SK-N-SH (cell line): ENCODE measurements around the gene AFF3. TPM values are rescaled to one million over a fixed set of nuclear protein-coding genes. Genes with fewer than 3 reads are reported as not detected.

ENCODE experiments used
- CTCF ChIA-PET: fragments of 300-600, 350-600 bp; formaldehyde crosslinking; extraction: SDS; loops from one replicate; lab custom pipeline; 2021; lab: Yijun Ruan, JAX
- POLR2A ChIA-PET: fragments of 350-600 bp; sonication (Branson Sonifier 250); formaldehyde crosslinking; extraction: SDS; loops from one replicate; lab custom pipeline; 2020; ENCODE audit warnings: antibody characterized with exemption, inconsistent platforms; lab: Yijun Ruan, JAX
- DNase-seq: peaks from one replicate; pipeline ENCODE4 v3.0.0; 2012
- H2AFZ ChIP-seq: fragments of 200-600 bp; sonication (generic); 2 replicates; pipeline ENCODE4 v1.8.1; 2016; ENCODE audit warnings: antibody characterized with exemption, mild to moderate bottlenecking, low read depth
- H3F3A ChIP-seq: fragments of 200-600 bp; sonication (generic); replicated peaks from 2 replicates; pipeline ENCODE3; 2016; ENCODE audit warnings: antibody characterized with exemption, mild to moderate bottlenecking; ENCODE audit not compliant: insufficient read depth
- H3K27ac ChIP-seq, 2 experiments: fragments of 200-500 bp in 1 of 2; fragments of 200-600 bp in 1 of 2; sonication (Bioruptor generic) in 1 of 2; sonication (generic), shearing (Covaris generic) in 1 of 2; 2 replicates each; pipeline versions ENCODE4 v1.5.1 to v1.6.1; 2014 to 2016; ENCODE audit warnings: low read depth in 2 of 2, inconsistent platforms in 1 of 2, low read length in 1 of 2, mild to moderate bottlenecking in 1 of 2, mixed read lengths in 1 of 2
- H3K27me3 ChIP-seq: fragments of 200-600 bp; sonication (generic), shearing (Covaris generic); 2 replicates; pipeline ENCODE4 v1.6.1; 2016; ENCODE audit warnings: mixed run types; ENCODE audit not compliant: insufficient read depth
- H3K36me3 ChIP-seq, 2 experiments: fragments of 200-500 bp in 1 of 2; fragments of 200-600 bp in 1 of 2; sonication (Bioruptor generic) in 1 of 2; sonication (generic) in 1 of 2; replicated peaks in 1 of 2; 2 replicates each; pipeline versions ENCODE3 to v1.5.1; 2014 to 2016; ENCODE audit warnings: low read length in 1 of 2, mild to moderate bottlenecking in 1 of 2; ENCODE audit not compliant: insufficient read depth in 2 of 2, control insufficient read depth in 1 of 2
- H3K4me1 ChIP-seq, 2 experiments: fragments of 200-500 bp in 1 of 2; fragments of 200-600 bp in 1 of 2; sonication (Bioruptor generic) in 1 of 2; sonication (generic), shearing (Covaris generic) in 1 of 2; 2 replicates each; pipeline versions ENCODE4 v1.5.1 to v1.6.1; 2014 to 2016; ENCODE audit warnings: low read depth in 1 of 2, low read length in 1 of 2, mixed run types in 1 of 2; ENCODE audit not compliant: insufficient read depth in 2 of 2, control insufficient read depth in 1 of 2
- H3K4me2 ChIP-seq: fragments of 200-600 bp; sonication (generic), shearing (Covaris generic); 2 replicates; pipeline ENCODE4 v1.6.1; 2017; ENCODE audit warnings: mixed run types
- H3K4me3 ChIP-seq, 2 experiments: fragments of 200-500 bp in 1 of 2; fragments of 200-600 bp in 1 of 2; sonication (Bioruptor generic) in 1 of 2; sonication (generic), shearing (Covaris generic) in 1 of 2; 2 replicates each; pipeline versions ENCODE4 v1.5.1 to v1.8.1; 2014 to 2016; ENCODE audit warnings: low read depth in 2 of 2, inconsistent platforms in 1 of 2, low read length in 1 of 2, mild to moderate bottlenecking in 1 of 2, mixed read lengths in 1 of 2, moderate library complexity in 1 of 2
- H3K79me2 ChIP-seq: fragments of 200-600 bp; sonication (generic); 2 replicates; pipeline ENCODE4 v1.8.1; 2017; ENCODE audit warnings: mild to moderate bottlenecking; ENCODE audit not compliant: insufficient read depth
- H3K9ac ChIP-seq: fragments of 200-600 bp; sonication (generic); 2 replicates; pipeline ENCODE4 v1.6.1; 2017; ENCODE audit warnings: mixed run types
- H3K9me2 ChIP-seq: fragments of 200-600 bp; sonication (generic); 2 replicates; pipeline ENCODE4 v1.6.1; 2017; ENCODE audit warnings: mixed run types
- H3K9me3 ChIP-seq: fragments of 200-600 bp; sonication (generic); 2 replicates; pipeline ENCODE4 v1.6.1; 2017; ENCODE audit warnings: mixed run types, mild to moderate bottlenecking, moderate library complexity
- H4K20me1 ChIP-seq: fragments of 200-600 bp; sonication (generic); 2 replicates; pipeline ENCODE4 v1.6.1; 2017; ENCODE audit warnings: mild to moderate bottlenecking, mixed run types; ENCODE audit not compliant: insufficient read depth
- ELF1 ChIP-seq: IDR thresholded peaks from 2 replicates; pipeline ENCODE4 v1.4.0; 2012
- EZH2phosphoT487 ChIP-seq: fragments of 200-600 bp; sonication (generic); IDR thresholded peaks from 2 replicates; pipeline ENCODE4 v1.6.1; 2017; ENCODE audit warnings: low read depth, mixed run types, mild to moderate bottlenecking, antibody characterized with exemption, moderate library complexity, borderline replicate concordance
- FOSL2 ChIP-seq: IDR thresholded peaks from 2 replicates; pipeline ENCODE4 v1.4.0; 2012; ENCODE audit warnings: low read depth, mild to moderate bottlenecking, moderate library complexity, borderline replicate concordance
- NFIC ChIP-seq: IDR thresholded peaks from 2 replicates; pipeline ENCODE4 v1.4.0; 2012; ENCODE audit warnings: borderline replicate concordance
- NRF1 ChIP-seq: IDR thresholded peaks from 2 replicates; pipeline ENCODE4 v1.6.1; 2012; ENCODE audit warnings: low read depth, mild to moderate bottlenecking, low read length
- RAD21 ChIP-seq: IDR thresholded peaks from 2 replicates; pipeline ENCODE4 v1.6.1; 2012; ENCODE audit warnings: mild to moderate bottlenecking, low read length
- RCOR1 ChIP-seq: fragments of 150-350 bp; IDR thresholded peaks from 2 replicates; pipeline ENCODE4 v1.6.1; 2017; ENCODE audit warnings: antibody characterized with exemption, low read length
- RFX5 ChIP-seq: IDR thresholded peaks from 2 replicates; pipeline ENCODE4 v1.6.1; 2012; ENCODE audit warnings: mild to moderate bottlenecking, improper control_type of control experiment, low read length
- RXRA ChIP-seq: IDR thresholded peaks from 2 replicates; pipeline ENCODE4 v1.4.0; 2012; ENCODE audit warnings: low read depth, mild to moderate bottlenecking, borderline replicate concordance
- SMC3 ChIP-seq: IDR thresholded peaks from 2 replicates; pipeline ENCODE4 v1.6.1; 2012; ENCODE audit warnings: low read depth, low read length, improper control_type of control experiment
- TAF1 ChIP-seq: IDR thresholded peaks from 2 replicates; pipeline ENCODE4 v1.6.1; 2012; ENCODE audit warnings: low read depth, mild to moderate bottlenecking, low read length, moderate library complexity, borderline replicate concordance
- WGBS: methylation state at CpG from one replicate; pipeline ENCODE4 v1.1.6; 2017; ENCODE audit warnings: low lambda C conversion rate; 5-methylcytosine and 5-hydroxymethylcytosine counted together
- polyA plus RNA-seq, 3 experiments: library from polyadenylated mRNA; depleted of rRNA; stranded (reverse); fragments of >200 nt; gene quantifications; 2 replicates each; pipeline ENCODE4 v1.2.3, GENCODE V29; 2012
- TF ChIP-seq, protein P1 (sequence below): IDR thresholded peaks from 2 replicates; pipeline ENCODE4 v1.4.0; 2012; ENCODE audit warnings: low read depth, borderline replicate concordance

The AFF3 gene
- polyA plus RNA-seq, 1 of the 3 experiments (the other 2 are of a cell fraction) = 0.36 TPM

GRCh38 chr2:99545066-99545465, 597.3 kb downstream of the AFF3 start:
- H3K9me2 ChIP-seq = no peaks in the 10 kb centered on the region
- H4K20me1 ChIP-seq = no peaks in the 10 kb centered on the region
- H3K4me1 ChIP-seq = no peaks in the 10 kb centered on the region
- no peak for TF ChIP-seq RAD21
- no peak for TF ChIP-seq RXRA
- TF ChIP-seq EZH2phosphoT487 = no peak
- TF ChIP-seq NFIC = no peak
- no peak for TF ChIP-seq ELF1
- TF ChIP-seq TAF1 = no peak
- ChIA-PET POLR2A (no interaction called here), CTCF (interaction anchor here (0.6 to 1.6 kb wide), 4 partner anchors 13 to 717 kb away, joined by 3 read pairs; no protein-coding TSS in a partner anchor)
- no peaks in the 10 kb centered on the region; the same call in 1 of the 2 replicates for H3K27me3 ChIP-seq
- no peak overlapping the region for H2AFZ ChIP-seq
- H3K79me2 ChIP-seq = no peaks in the 10 kb centered on the region
- DNase-seq = no peak
- H3K27ac ChIP-seq = no peak overlapping the region
- no peaks in the 10 kb centered on the region for H3K9me3 ChIP-seq
- H3K4me3 ChIP-seq = no peak overlapping the region
- 18% methylated on average over 1 of the region's 1 CpG for WGBS
- no peak overlapping the region for H3K4me2 ChIP-seq
- H3K9ac ChIP-seq = no peak overlapping the region
- H3F3A ChIP-seq = no peaks in the 10 kb centered on the region
- H3K36me3 ChIP-seq = no peaks in the 10 kb centered on the region

- CTCF ChIA-PET = interaction anchor here (1.0 to 2.0 kb wide), 3 partner anchors 13 to 171 kb away, joined by 3 to 7 read pairs (median 3); no protein-coding TSS in a partner anchor
- H3K36me3 ChIP-seq = no peaks in the 10 kb centered on the region
- DNase-seq = no peak
- no peaks in the 10 kb centered on the region for H3K4me1 ChIP-seq
- POLR2A ChIA-PET = no interaction called here
- 46% methylated on average over 6 of the region's 6 CpGs for WGBS
- H3K9ac ChIP-seq = no peak overlapping the region
- no peaks in the 10 kb centered on the region for H3K9me3 ChIP-seq
- no peaks in the 10 kb centered on the region for H4K20me1 ChIP-seq
- H3K4me2 ChIP-seq = no peak overlapping the region
- H3K27me3 ChIP-seq = no peaks in the 10 kb centered on the region; the same call in 1 of the 2 replicates
- H2AFZ ChIP-seq = no peak overlapping the region
- H3F3A ChIP-seq = no peaks in the 10 kb centered on the region
- TF ChIP-seq RAD21 (no peak), RFX5 (no peak), SMC3 (no peak), RCOR1 (no peak), FOSL2 (no peak), TAF1 (no peak), RXRA (no peak), NRF1 (no peak), ELF1 (no peak)
- TF ChIP-seq, protein P1, sequence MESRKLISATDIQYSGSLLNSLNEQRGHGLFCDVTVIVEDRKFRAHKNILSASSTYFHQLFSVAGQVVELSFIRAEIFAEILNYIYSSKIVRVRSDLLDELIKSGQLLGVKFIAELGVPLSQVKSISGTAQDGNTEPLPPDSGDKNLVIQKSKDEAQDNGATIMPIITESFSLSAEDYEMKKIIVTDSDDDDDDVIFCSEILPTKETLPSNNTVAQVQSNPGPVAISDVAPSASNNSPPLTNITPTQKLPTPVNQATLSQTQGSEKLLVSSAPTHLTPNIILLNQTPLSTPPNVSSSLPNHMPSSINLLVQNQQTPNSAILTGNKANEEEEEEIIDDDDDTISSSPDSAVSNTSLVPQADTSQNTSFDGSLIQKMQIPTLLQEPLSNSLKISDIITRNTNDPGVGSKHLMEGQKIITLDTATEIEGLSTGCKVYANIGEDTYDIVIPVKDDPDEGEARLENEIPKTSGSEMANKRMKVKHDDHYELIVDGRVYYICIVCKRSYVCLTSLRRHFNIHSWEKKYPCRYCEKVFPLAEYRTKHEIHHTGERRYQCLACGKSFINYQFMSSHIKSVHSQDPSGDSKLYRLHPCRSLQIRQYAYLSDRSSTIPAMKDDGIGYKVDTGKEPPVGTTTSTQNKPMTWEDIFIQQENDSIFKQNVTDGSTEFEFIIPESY = no peak
- no peaks in the 10 kb centered on the region for H3K79me2 ChIP-seq
- H3K27ac ChIP-seq = no peak overlapping the region
- H3K9me2 ChIP-seq = no peaks in the 10 kb centered on the region
- no peak overlapping the region for H3K4me3 ChIP-seq
These were observed 597.8 kb downstream of the AFF3 start for GRCh38 chr2:99544608-99545007.
